Measurements from ENCODE around the gene FIGNL1. TPM values are rescaled to one million over a fixed set of nuclear protein-coding genes. Genes with fewer than 3 reads are reported as not detected.
"Not testable (repeated sequence)": the region's sequence is repeated elsewhere in the genome, so short reads cannot be mapped to it uniquely, and the experiment has no call there.

FIGNL1 gene
- total RNA-seq, 6 experiments from 2014 or later, result 7.7 to 15.1 (median 12.4) TPM

- Mint-ChIP-seq H3K4me3 (no peak overlapping the region), H3K27ac (no peak overlapping the region), H3K9me3 (no peaks in the 10 kb centered on the region), H3K4me1 (ENCODE audit: low read depth) (peaks cover 8% of the 10 kb centered on the region), H3K27me3 (ENCODE audit: insufficient read depth) (peaks cover 19% of the 10 kb centered on the region), H3K36me3 (ENCODE audit: low read depth) (no peaks in the 10 kb centered on the region)
- TF ChIP-seq, protein P1, sequence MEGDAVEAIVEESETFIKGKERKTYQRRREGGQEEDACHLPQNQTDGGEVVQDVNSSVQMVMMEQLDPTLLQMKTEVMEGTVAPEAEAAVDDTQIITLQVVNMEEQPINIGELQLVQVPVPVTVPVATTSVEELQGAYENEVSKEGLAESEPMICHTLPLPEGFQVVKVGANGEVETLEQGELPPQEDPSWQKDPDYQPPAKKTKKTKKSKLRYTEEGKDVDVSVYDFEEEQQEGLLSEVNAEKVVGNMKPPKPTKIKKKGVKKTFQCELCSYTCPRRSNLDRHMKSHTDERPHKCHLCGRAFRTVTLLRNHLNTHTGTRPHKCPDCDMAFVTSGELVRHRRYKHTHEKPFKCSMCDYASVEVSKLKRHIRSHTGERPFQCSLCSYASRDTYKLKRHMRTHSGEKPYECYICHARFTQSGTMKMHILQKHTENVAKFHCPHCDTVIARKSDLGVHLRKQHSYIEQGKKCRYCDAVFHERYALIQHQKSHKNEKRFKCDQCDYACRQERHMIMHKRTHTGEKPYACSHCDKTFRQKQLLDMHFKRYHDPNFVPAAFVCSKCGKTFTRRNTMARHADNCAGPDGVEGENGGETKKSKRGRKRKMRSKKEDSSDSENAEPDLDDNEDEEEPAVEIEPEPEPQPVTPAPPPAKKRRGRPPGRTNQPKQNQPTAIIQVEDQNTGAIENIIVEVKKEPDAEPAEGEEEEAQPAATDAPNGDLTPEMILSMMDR (IDR thresholded peaks at IDR 0.05), result no peak
- DNase-seq, result no peak
Observed at GRCh38 chr7:50466815-50467585, 16.9 kb upstream of the FIGNL1 start.

GRCh38 chr7:50463035-50463434, 12.9 kb upstream of the FIGNL1 start:
- Mint-ChIP-seq H3K4me1 (ENCODE audit: low read depth) (peaks cover 4% of the 10 kb centered on the region), H3K36me3 (ENCODE audit: low read depth) (no peaks in the 10 kb centered on the region), H3K27me3 (ENCODE audit: insufficient read depth) (peaks cover 12% of the 10 kb centered on the region), H3K4me3 (no peak overlapping the region), H3K9me3 (no peaks in the 10 kb centered on the region), H3K27ac (no peak overlapping the region)
- TF ChIP-seq, protein P1 (IDR thresholded peaks at IDR 0.05), result no peak
- DNase-seq, result no peak

- Mint-ChIP-seq H3K27ac (no peak overlapping the region), H3K4me3 (no peak overlapping the region), H3K9me3 (no peaks in the 10 kb centered on the region), H3K27me3 (ENCODE audit: insufficient read depth) (peaks cover 12% of the 10 kb centered on the region), H3K36me3 (ENCODE audit: low read depth) (no peaks in the 10 kb centered on the region), H3K4me1 (ENCODE audit: low read depth) (no peaks in the 10 kb centered on the region)
- TF ChIP-seq, protein P1 (IDR thresholded peaks at IDR 0.05), result no peak
- DNase-seq, result no peak
Observed at GRCh38 chr7:50462361-50462760, 12.2 kb upstream of the FIGNL1 start.

DNA sequence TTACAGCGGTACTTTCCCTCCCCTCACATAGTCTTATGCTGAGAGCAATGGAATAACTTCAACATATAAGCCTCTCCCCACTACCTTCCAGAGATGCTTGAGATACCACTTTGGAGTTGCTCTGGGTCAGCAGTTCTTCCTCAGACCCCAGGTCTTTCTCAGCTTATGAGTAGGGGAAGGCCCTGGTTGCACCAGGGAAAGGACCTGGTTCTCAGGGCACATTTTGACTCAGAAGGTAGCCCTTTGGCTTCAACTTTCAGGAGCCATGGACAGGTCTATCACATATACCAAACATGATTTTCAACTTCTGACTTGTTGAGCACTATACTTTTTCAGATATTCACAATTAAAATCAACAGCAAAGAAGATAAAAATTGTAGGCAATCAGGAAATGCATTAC, 11.5 kb upstream of the FIGNL1 start:
- Mint-ChIP-seq H3K4me3 (no peak overlapping the region), H3K27ac (no peak overlapping the region), H3K9me3 (no peaks in the 10 kb centered on the region), H3K27me3 (ENCODE audit: insufficient read depth) (peaks cover 10% of the 10 kb centered on the region), H3K36me3 (ENCODE audit: low read depth) (no peaks in the 10 kb centered on the region), H3K4me1 (ENCODE audit: low read depth) (no peaks in the 10 kb centered on the region)
- no peak for DNase-seq
- TF ChIP-seq, protein P1 (IDR thresholded peaks at IDR 0.05), result no peak

- DNase-seq; H3K36me3 Mint-ChIP-seq (ENCODE audit: low read depth); H3K4me3 Mint-ChIP-seq; H3K27me3 Mint-ChIP-seq (ENCODE audit: insufficient read depth); H3K27ac Mint-ChIP-seq; H3K4me1 Mint-ChIP-seq (ENCODE audit: low read depth); H3K9me3 Mint-ChIP-seq: not testable (repeated sequence)
Observed at GRCh38 chr7:50459183-50459582, 9.0 kb upstream of the FIGNL1 start.

GRCh38 chr7:50458651-50459050, 8.5 kb upstream of the FIGNL1 start:
- not testable (repeated sequence) for H3K4me3 Mint-ChIP-seq; H3K9me3 Mint-ChIP-seq; H3K4me1 Mint-ChIP-seq (ENCODE audit: low read depth); H3K27ac Mint-ChIP-seq; DNase-seq; H3K27me3 Mint-ChIP-seq (ENCODE audit: insufficient read depth); H3K36me3 Mint-ChIP-seq (ENCODE audit: low read depth)
